ENCODE measurements around the gene AQP3.

- TF ChIP-seq POLR2AphosphoS5 (IDR thresholded peaks at IDR 0.05; ENCODE audit: low read depth, low read length): no peak
- no peak for TF ChIP-seq SIN3A (IDR thresholded peaks at IDR 0.05; ENCODE audit: borderline replicate concordance, insufficient read depth, low read length)
- no peak for TF ChIP-seq FOXP2 (optimal IDR thresholded peaks at IDR 0.05; ENCODE audit: borderline replicate concordance, extremely low read depth, extremely low read length, insufficient read depth)
- TF ChIP-seq TAF1 (IDR thresholded peaks at IDR 0.05; ENCODE audit: borderline replicate concordance, insufficient read depth, low read length): no peak
- no peak for TF ChIP-seq REST (IDR thresholded peaks at IDR 0.05; ENCODE audit: insufficient read depth in 1 of 2, low read depth in 2 of 2, low read length in 2 of 2)
Measured at GRCh38 chr9:33449715-33450114, 2.3 kb upstream of the AQP3 start.
